A375 (cell line): ENCODE results near the gene PERM1. TPM values are rescaled to one million over a fixed set of nuclear protein-coding genes. Genes with fewer than 3 reads are reported as not detected.

ENCODE experiments used
- small RNA-seq: library from RNA; depleted of rRNA; stranded (forward); fragments of <200 nt; gene quantifications from one replicate; pipeline ENCODE3, GENCODE V24; 2014
- total RNA-seq: library from RNA; depleted of rRNA; stranded (reverse); fragments of >200 nt; shearing (Covaris generic); gene quantifications from 2 replicates; pipeline ENCODE4 v1.2.3, GENCODE V29; 2014; rRNA removed

The PERM1 gene, protein sequence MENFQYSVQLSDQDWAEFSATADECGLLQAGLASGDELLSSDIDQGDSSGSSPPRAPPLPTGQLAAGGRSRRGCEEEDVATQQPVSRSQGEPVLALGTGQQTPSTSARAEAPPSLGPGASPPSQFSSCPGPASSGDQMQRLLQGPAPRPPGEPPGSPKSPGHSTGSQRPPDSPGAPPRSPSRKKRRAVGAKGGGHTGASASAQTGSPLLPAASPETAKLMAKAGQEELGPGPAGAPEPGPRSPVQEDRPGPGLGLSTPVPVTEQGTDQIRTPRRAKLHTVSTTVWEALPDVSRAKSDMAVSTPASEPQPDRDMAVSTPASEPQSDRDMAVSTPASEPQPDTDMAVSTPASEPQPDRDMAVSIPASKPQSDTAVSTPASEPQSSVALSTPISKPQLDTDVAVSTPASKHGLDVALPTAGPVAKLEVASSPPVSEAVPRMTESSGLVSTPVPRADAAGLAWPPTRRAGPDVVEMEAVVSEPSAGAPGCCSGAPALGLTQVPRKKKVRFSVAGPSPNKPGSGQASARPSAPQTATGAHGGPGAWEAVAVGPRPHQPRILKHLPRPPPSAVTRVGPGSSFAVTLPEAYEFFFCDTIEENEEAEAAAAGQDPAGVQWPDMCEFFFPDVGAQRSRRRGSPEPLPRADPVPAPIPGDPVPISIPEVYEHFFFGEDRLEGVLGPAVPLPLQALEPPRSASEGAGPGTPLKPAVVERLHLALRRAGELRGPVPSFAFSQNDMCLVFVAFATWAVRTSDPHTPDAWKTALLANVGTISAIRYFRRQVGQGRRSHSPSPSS
- total RNA-seq: 0.27 and 0.38 TPM in 2 replicates

DNA sequence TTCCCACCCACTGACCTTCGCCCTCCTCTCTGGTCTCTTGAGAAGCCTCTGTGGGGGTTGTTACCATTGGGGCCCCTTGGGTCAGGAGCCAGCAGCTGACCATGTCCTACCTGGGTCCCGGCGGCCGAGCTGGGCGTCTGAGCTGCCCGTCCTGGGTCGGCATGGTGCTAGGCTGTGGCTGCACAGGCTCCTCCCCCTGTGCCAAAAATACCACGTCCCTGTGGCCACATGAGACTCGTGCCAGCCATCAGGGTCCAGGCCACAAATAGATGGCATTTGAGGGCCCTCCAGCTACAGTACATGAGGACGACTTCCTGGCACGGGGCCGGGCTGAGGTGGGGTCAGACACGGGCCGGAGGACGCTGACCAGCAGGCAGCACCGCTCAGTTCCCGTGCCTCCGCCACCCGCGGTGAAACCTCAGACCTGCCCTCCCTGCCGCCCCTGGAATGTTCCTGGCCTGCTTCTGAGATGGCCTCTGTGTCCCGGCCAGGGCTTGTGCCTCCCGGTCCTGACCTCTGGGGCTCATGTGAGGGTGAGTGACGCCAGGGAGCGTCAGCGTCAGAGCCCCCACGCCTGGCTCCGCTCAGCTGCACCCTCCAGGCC is at the start of gene PERM1:
PERM1 (minus strand) TSS at position 139 of the 604 bp plus-strand sequence. CDS start 1,064 bp downstream, outside the sequence.

DNA sequence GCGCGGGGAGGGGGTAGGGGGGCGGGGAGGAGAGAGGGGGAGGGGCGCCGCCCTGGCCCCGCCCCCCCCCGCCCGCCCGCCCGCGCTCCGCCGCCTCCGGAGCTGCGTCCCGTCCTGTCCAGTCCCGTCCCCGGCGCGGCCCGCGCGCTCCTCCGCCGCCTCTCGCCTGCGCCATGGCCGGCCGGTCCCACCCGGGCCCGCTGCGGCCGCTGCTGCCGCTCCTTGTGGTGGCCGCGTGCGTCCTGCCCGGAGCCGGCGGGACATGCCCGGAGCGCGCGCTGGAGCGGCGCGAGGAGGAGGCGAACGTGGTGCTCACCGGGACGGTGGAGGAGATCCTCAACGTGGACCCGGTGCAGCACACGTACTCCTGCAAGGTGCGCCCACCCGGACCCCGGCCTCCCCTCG is 38.1 kb upstream of the PERM1 start, which contains the start of gene AGRN:
AGRN (plus strand) TSS at position 121 of the 405 bp plus-strand sequence; CDS start at position 174, 53 bp downstream.

GRCh38 chr1:1013105-1013921 is 31.4 kb upstream of the PERM1 start, which contains the start of gene ISG15:
Gene ISG15 (plus strand): TSS chr1:1013497. CDS start chr1:1013574, 77 bp downstream.

GRCh38 chr1:999725-1000356 is 17.9 kb upstream of the PERM1 start, which contains the start of gene HES4:
Gene HES4 (minus strand): TSS chr1:1000097. CDS start chr1:999973, 124 bp downstream.

DNA sequence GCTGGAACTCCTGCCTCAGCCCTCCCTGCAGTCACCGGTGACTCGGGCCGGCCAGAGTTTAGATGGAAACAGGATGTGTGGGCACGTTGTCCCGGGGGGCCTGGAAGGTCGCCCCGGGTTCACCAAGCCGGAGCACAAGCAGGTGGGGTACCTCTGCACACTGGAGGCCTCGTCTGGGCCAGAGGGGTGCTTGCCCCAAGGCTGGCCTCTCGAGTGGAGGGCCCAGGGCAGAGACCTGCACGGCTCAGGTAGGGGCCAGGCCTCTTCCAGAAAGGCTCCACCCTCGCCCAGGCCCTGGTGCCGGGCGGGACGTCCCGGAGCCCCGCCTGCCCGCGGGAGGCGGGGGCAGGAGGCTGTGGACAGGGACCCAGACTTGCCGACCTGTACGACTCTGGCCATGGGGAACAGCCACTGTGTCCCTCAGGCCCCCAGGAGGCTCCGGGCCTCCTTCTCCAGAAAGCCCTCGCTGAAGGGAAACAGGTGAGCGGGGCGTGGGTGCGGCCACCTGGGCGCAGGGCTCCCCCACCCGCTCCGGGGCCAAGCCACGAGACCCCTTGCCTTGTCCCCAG is 15.7 kb downstream of the PERM1 start, which contains the start of gene PLEKHN1:
PLEKHN1 (plus strand) TSS at position 348 of the 569 bp plus-strand sequence; CDS start at position 398, 50 bp downstream.

GRCh38 chr1:960363-961131 is 21.3 kb downstream of the PERM1 start, which contains the start of gene KLHL17:
Gene KLHL17 (plus strand): TSS chr1:960584. CDS start chr1:960694, 110 bp downstream.

DNA sequence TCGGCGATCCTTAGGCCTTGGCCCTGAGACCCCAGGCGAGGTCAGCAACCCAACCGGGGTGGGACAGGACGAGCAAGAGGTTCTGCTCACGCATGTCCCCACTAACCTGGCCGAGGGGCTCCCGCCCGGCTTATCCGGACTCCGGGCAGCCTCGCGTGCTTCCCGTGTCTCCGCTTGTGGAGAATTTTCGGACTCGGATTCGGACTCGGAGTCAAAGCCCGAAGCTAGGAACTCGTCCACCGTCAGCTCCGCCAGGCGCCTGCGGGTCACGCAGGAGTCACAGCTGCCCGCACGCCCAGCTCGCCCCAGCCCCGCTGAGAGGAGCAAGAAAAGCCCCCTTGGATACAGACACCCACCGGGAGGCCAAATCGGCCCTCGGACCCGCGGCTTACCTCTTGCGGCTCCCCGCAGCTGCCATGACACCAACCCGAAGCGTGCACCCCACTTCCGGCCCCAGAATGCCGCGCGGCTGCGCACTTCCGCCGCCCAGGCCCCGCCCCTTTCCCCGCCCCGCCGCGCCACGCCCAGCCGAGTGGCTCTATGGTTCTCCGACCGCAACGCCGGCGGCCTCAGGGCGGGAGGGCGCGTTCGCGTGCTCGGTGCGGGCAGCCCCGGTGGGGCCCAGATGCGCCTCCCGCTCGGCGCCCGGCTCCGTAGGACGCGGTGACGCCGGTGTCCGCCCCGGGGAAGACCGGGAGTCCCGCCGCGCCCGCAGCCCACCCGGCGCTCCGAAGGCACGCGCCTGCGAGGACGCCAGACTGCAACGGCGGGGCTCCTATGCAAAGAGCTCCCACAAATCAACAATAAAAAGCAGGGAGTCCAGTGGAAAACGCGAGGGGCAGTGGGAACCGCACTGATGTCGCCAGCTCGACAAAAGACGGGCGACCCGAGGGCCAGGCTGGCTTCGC is 22.8 kb downstream of the PERM1 start, which contains the start of gene NOC2L:
NOC2L (minus strand) TSS at position 434 of the 908 bp plus-strand sequence; CDS start at position 418, 16 bp downstream.

Small RNAs within 50 kb of the gene (small RNA-seq; reads per million reads assigned to genes)
- gene AL645608.3: not detected

Other genes with a start within 250 kb of the PERM1 start
- gene SAMD11, start 58.2 kb downstream of the PERM1 start, total RNA-seq: 4.6 and 7.6 TPM in 2 replicates
- 329 and 349 TPM in 2 replicates for gene NOC2L, start 22.8 kb downstream of the PERM1 start, total RNA-seq
- gene KLHL17, start 21.5 kb downstream of the PERM1 start, total RNA-seq: 12.8 and 18.9 TPM in 2 replicates
- 4.0 and 4.1 TPM in 2 replicates for gene PLEKHN1, start 15.6 kb downstream of the PERM1 start, total RNA-seq
- gene HES4, start 18.0 kb upstream of the PERM1 start, total RNA-seq: 63.6 and 83.1 TPM in 2 replicates
- 26.2 and 29.1 TPM in 2 replicates for gene ISG15, start 31.4 kb upstream of the PERM1 start, total RNA-seq
- 94.2 and 99.7 TPM in 2 replicates for gene AGRN, start 38.0 kb upstream of the PERM1 start, total RNA-seq
- gene RNF223, start 92.2 kb upstream of the PERM1 start, total RNA-seq: 0.56 TPM in 1 of 2 replicates, not detected in the other
- gene C1orf159, start 134.0 kb upstream of the PERM1 start, total RNA-seq: 20.3 and 23.0 TPM in 2 replicates
- not detected in 2 replicates for gene TTLL10, start 191.8 kb upstream of the PERM1 start, total RNA-seq
- not detected in 2 replicates for gene TNFRSF18, start 224.5 kb upstream of the PERM1 start, total RNA-seq
- not detected in 2 replicates for gene TNFRSF4, start 232.1 kb upstream of the PERM1 start, total RNA-seq
- 86.0 and 88.9 TPM in 2 replicates for gene SDF4, start 249.9 kb upstream of the PERM1 start, total RNA-seq